GM19397 (cell line): Measurements from ENCODE around the gene SLC1A3.

ENCODE experiments used
- ATAC-seq: cut with Tn5 transposase; IDR thresholded peaks from one replicate; pipeline ENCODE4 v1.9.1; 2021; ENCODE audit warnings: mild to moderate bottlenecking, moderate library complexity; ENCODE audit not compliant: unreplicated experiment

The SLC1A3 gene

DNA sequence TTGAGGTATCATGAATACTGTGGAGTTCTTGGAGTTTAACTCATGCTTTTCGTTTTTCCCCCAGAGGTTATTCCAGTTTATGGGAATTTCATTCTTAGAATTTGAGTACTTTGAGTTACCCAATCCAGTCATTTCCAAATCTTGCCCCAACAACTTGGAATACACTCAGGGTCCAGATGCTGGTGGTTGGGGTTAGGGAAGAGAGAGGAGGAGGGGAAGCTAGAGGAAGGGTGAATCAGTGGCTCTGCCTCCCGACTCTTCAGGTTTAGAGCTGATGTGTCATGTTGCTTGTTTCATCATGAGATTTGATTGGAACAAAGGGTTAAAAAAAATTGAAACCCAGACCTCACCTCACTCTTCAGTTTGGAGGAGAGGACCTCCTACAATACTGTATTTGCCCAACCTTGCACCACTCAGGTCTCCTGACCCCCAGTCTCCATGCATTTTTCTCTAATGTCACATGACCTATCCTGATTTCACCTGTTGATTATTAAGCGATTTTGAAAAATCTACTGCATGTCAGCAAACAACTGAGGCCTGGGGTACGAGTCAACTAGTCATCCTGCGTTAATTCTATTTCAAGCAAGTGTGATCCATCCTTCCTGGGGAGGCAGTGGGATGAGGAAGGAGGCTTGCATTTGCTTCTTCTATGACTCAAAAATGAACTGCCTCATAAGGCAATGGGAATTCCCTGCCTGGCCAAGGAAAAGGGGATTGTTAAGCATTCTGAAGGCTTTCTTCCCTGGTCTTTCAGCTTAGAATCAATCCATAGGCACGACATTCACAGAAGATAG is 6.2 kb upstream of the SLC1A3 start:
- ATAC-seq, result no peak

- no peak for ATAC-seq
These were observed 5.4 kb upstream of the SLC1A3 start for GRCh38 chr5:36600917-36601527.

DNA sequence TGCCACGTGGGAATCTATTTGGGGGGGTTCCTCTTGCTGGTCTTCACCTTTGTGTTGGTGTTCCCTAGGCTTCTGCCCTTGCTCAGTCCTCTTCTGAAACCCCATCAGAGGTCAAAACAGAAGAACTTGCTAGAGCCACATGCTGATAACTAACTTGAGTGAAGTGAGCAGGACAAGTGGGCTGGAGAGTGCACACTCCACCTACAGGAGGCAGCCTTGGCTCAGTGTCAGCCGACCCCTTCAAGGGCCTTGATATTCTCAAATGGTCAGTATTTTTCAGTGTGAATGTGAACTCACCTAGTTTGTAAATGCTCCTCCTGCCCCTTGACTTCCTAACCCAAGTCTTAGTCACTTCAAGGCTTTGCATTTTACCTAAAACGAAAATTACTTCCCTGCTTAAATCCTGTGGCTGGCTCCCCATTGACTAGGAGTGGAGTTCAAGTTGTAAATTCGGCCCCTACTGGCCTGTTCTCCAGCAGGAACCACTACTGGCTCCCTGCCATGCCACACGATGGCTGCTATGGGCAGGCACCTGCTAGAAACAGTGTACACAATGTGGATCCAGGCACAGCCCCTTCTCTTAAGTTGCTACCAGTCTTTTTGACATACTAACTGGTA is 3.6 kb upstream of the SLC1A3 start:
- no peak for ATAC-seq

- ATAC-seq, result no peak
These were observed 1.2 kb upstream of the SLC1A3 start for GRCh38 chr5:36605241-36605640.

DNA sequence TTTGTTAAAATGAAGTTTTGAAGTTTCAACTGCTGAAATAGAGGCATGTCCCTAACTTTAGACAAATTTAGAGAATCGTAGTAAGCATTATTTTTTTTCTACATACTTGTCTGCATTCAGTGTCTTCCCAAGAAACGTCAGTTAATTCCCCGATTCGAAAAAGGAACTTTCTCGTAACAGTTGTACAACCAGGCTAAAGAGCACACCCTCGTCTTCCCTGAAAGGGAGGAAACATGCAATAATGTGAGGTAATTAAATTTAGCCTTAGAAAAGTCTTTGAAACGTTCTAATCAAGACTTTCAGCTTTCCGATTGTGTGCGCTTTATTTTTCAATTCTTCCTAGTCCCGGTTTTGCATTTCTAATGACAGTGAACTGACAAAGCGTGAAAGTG is 374 bp upstream of the SLC1A3 start:
- no peak for ATAC-seq

- ATAC-seq, result no peak
These were observed 737 bp downstream of the SLC1A3 start for GRCh38 chr5:36607114-36607571.

- ATAC-seq, result no peak
These were observed 1.7 kb downstream of the SLC1A3 start for GRCh38 chr5:36607838-36608783.

GRCh38 chr5:36610621-36611020 is 4.2 kb downstream of the SLC1A3 start:
- no peak for ATAC-seq

DNA sequence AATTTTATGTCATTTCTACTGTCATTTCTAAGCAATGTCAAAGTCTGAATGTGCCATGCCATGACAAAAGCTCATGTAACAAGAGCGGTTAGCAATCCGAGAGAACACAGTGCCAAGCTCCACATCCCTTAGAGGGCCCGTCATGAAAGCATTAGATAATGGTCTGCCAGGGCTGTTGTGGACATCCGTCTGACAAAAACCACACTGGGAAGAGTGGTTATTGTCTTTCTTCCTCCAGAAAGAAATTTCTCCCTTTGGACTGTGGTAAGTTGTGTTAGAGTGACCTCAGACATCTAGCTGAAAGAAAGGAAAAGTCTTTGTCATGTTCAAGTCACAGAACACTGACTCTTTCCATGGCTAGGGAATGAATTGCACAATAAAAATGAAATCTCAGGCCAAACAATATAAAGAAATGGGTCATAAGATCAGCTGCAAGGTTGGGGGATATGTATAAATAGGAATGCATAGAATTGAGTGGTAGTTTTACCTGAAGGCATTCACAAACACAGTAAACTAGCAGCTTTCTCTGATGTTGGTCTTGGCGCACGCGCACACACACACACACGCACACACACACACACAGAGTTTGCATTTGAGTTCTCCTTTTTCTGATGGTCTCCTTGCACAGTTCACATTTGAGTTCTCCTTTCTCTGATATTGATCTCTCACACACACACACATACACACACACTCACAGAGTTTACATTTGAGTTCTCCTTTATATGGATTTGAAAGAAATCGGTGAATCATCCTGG is 5.3 kb downstream of the SLC1A3 start:
- no peak for ATAC-seq

GRCh38 chr5:36613241-36613640 is 6.8 kb downstream of the SLC1A3 start:
- no peak for ATAC-seq

DNA sequence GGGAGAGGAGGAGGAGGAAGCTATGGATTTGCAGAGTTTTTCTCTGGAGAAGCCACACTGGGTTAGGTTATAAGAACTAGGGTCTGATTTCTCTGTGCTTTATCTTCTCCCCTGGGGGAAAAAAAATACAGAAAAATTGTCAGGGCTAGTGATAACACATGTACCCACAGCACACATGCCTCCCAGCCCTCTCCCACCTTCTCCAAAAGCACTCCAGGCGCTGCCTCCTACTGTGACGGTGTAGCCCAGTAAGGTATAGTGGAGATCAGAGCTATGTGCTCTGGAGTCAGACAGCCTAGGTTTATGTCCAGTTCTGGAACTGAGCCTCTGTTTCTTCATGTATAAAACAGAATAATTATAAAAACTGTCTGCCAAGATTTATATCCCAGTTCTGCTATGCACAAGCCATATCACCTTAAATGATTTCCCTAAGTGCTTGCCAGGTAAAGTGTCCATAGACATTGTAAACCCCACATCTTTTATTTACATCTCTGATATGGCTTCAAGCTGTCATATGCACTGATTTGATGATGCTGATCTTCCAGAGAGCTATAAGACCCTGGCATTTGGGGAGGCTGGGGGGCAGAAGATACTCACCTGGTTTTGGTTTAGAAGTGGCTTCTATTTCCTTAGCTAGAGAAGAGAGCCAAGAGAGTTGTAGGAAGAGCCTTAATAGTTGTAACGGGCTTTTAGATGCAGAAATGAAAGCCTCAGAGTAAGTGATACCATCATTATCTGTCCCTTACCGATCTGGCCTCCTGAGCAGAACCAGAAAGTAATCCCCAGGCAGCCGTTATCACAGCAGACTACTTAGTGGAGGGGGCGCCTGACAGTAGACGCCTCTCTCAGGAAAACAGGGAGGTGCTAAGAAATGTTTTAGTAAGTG is 7.6 kb downstream of the SLC1A3 start:
- ATAC-seq, result no peak

DNA sequence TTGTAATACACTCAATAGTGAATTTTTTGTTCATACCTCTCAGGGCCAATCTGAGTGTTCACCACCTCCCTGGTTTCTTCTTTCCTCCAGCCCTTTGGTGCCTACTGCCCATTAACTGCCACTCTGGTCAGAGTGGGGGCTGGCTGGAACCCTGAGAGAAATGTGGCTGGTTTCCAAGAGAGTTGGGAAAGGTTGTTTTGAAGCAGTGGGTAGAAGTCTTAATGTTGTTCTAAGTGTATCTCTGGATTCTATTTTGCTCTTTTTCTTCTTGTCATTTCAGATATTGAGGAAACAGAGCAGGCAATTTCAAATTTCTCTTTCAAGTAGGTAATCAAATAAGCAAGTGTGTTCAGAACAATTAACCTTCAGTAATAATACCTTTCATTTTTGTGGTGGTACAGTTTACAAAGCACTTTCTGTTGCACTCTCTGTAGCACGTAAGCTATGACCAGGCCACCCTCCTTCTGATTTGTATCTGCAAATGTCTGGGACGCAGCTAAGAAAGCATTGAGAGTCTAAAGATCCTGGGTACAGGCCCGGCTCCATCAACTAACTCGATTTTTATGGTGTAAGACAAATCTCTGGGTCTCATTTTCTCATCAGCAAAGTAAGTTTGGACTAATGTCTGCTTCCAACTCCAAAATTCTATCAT is 8.4 kb downstream of the SLC1A3 start:
- no peak for ATAC-seq

- no peak for ATAC-seq
These were observed 12.7 kb downstream of the SLC1A3 start for GRCh38 chr5:36619012-36619635.

GRCh38 chr5:36621985-36622384 is 15.6 kb downstream of the SLC1A3 start:
- no peak for ATAC-seq

- ATAC-seq, result no peak
These were observed 17.4 kb downstream of the SLC1A3 start for GRCh38 chr5:36623832-36624231.

DNA sequence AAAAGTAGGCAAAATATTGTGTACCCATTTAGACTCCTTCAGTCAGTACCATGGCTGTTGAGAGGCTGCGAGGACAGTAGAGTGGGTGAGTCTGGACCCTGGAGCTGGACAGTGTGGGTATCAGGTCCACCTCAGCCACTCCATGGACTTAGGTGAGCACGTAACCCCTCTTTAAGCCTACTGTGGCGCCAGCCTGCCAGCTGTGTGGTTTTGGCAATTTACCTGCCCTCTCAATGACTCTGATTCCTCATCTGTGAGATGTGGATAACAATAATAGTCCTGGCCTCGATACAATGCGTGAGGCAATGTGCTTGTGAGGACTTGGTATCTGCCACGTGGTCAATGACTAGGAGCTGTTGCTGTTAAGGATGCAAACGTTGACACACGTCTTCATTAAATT is 17.9 kb downstream of the SLC1A3 start:
- no peak for ATAC-seq

- no peak for ATAC-seq
These were observed 22.3 kb downstream of the SLC1A3 start for GRCh38 chr5:36628695-36629094.

GRCh38 chr5:36629729-36630128 is 23.3 kb downstream of the SLC1A3 start:
- ATAC-seq, result no peak
